WTC11 (cell line): ENCODE data around the gene PTK6. TPM values are rescaled to one million over a fixed set of nuclear protein-coding genes. Genes with fewer than 3 reads are reported as not detected.

Source experiments
- ATAC-seq: fragments of 200-7000 bp; cut with Tn5 transposase; 2 replicates; pipeline ENCODE4 v1.10.0; 2021; ENCODE audit warnings: mild to moderate bottlenecking, moderate library complexity
- CTCF ChIA-PET: fragments of 300-600 bp; sonication (Branson Sonifier 250); formaldehyde crosslinking; loops from one replicate; lab custom pipeline; 2021; ENCODE audit warnings: antibody characterized with exemption; lab: Charles Lee
- POLR2A ChIA-PET: fragments of 350-600 bp; sonication (Branson Sonifier 250); formaldehyde crosslinking; loops from one replicate; lab custom pipeline; 2021; ENCODE audit warnings: antibody characterized with exemption; lab: Charles Lee
- DNase-seq: peaks from one replicate; pipeline ENCODE4 v3.0.0; 2021; ENCODE audit warnings: low spot score
- H3K27ac Mint-ChIP-seq: 2 replicates; pipeline ENCODE4 v1.8.0; 2021; ENCODE audit warnings: mixed read lengths
- H3K27me3 Mint-ChIP-seq: 2 replicates; pipeline ENCODE4 v1.8.0; 2021; ENCODE audit warnings: low read depth, mild to moderate bottlenecking, moderate library complexity, mixed read lengths
- H3K36me3 Mint-ChIP-seq: 2 replicates; pipeline ENCODE4 v1.8.0; 2021; ENCODE audit warnings: mixed read lengths
- H3K4me1 Mint-ChIP-seq: 2 replicates; pipeline ENCODE4 v1.8.0; 2022; ENCODE audit warnings: mixed read lengths
- H3K4me3 Mint-ChIP-seq: 2 replicates; pipeline ENCODE4 v1.8.0; 2021; ENCODE audit warnings: mild to moderate bottlenecking, moderate library complexity, mixed read lengths
- H3K9me3 Mint-ChIP-seq: 2 replicates; pipeline ENCODE4 v1.8.0; 2021; ENCODE audit warnings: mixed read lengths
- AFF4 ChIP-seq: sonication (generic); formaldehyde crosslinking; IDR thresholded peaks from 2 replicates; pipeline ENCODE4 v1.8.1; 2023; ENCODE audit warnings: mild to moderate bottlenecking, missing genetic modification reagents, borderline replicate concordance
- ARID4B ChIP-seq: sonication (generic); formaldehyde crosslinking; IDR thresholded peaks from 2 replicates; pipeline ENCODE4 v1.8.0; 2023; ENCODE audit warnings: missing genetic modification reagents, mild to moderate bottlenecking, borderline replicate concordance
- ATF6 ChIP-seq: sonication (generic); formaldehyde crosslinking; IDR thresholded peaks from 2 replicates; pipeline ENCODE4 v1.8.1; 2023; ENCODE audit warnings: mild to moderate bottlenecking, missing genetic modification reagents
- E2F1 ChIP-seq: sonication (generic); formaldehyde crosslinking; IDR thresholded peaks from 2 replicates; pipeline ENCODE4 v1.8.0; 2022; ENCODE audit warnings: mild to moderate bottlenecking, missing genetic modification reagents
- ERG ChIP-seq: fragments of 250-450 bp; sonication (Bioruptor Pico); IDR thresholded peaks from 2 replicates; pipeline ENCODE4 v1.8.0; 2021; ENCODE audit warnings: mild to moderate bottlenecking
- GABPB1 ChIP-seq: sonication (generic); formaldehyde crosslinking; IDR thresholded peaks from 2 replicates; pipeline ENCODE4 v1.8.1; 2023; ENCODE audit warnings: mild to moderate bottlenecking, missing genetic modification reagents
- NFYB ChIP-seq: sonication (generic); formaldehyde crosslinking; conservative IDR thresholded peaks from 2 replicates; pipeline ENCODE4 v1.8.0; 2022; ENCODE audit warnings: low read depth, missing genetic modification reagents
- SMAD3 ChIP-seq: sonication (generic); formaldehyde crosslinking; IDR thresholded peaks from 2 replicates; pipeline ENCODE4 v1.8.0; 2022; ENCODE audit warnings: missing genetic modification reagents, mild to moderate bottlenecking, borderline replicate concordance
- ZBTB21 ChIP-seq: sonication (generic); formaldehyde crosslinking; IDR thresholded peaks from 2 replicates; pipeline ENCODE4 v1.8.1; 2023; ENCODE audit warnings: mild to moderate bottlenecking, missing genetic modification reagents, borderline replicate concordance
- ZNF121 ChIP-seq: sonication (generic); formaldehyde crosslinking; IDR thresholded peaks from 2 replicates; pipeline ENCODE4 v1.8.0; 2023; ENCODE audit warnings: missing genetic modification reagents
- ZNF219 ChIP-seq: sonication (generic); formaldehyde crosslinking; IDR thresholded peaks from 2 replicates; pipeline ENCODE4 v1.8.0; 2023; ENCODE audit warnings: missing genetic modification reagents, mild to moderate bottlenecking, borderline replicate concordance
- ZNF232 ChIP-seq: sonication (generic); formaldehyde crosslinking; IDR thresholded peaks from 2 replicates; pipeline ENCODE4 v1.8.0; 2022; ENCODE audit warnings: mild to moderate bottlenecking, missing genetic modification reagents
- total RNA-seq: library from RNA; stranded (reverse); gene quantifications from 3 replicates; pipeline ENCODE4 v1.2.3, GENCODE V29; 2021

Gene PTK6
- total RNA-seq, 1 experiment from 2014 or later: 0.22 TPM

- Mint-ChIP-seq H3K27me3 (no peaks in the 10 kb centered on the region), H3K9me3 (no peaks in the 10 kb centered on the region), H3K4me3 (no peak overlapping the region), H3K36me3 (no peaks in the 10 kb centered on the region), H3K4me1 (0 out of 2 replicates have a peak, but pooled peaks cover 2% of the 10 kb centered on the region), H3K27ac (0 out of 2 replicates have a peak overlapping the region, but pooled peaks have one; percentile 45)
- POLR2A ChIA-PET: interaction anchor here (0.6 kb wide), 1 partner anchor 28 kb away, joined by 3 read pairs; no protein-coding TSS in a partner anchor
- ATAC-seq: no peak
- CTCF ChIA-PET: interaction anchor here (0.9 to 5.0 kb wide), 13 partner anchors 10 to 437 kb away, joined by 4 to 81 read pairs (median 28); partner anchors contain the start of genes ARFRP1, HELZ2, PPDPF and SRMS
- DNase-seq: no peak
- no peak for TF ChIP-seq AFF4 (CRISPR knock-in tag)
- TF ChIP-seq E2F1 (CRISPR knock-in tag): no peak
- no peak for TF ChIP-seq ERG (CRISPR knock-in tag)
- TF ChIP-seq NFYB (CRISPR knock-in tag): no peak
- TF ChIP-seq GABPB1 (CRISPR knock-in tag): no peak
- TF ChIP-seq ATF6 (CRISPR knock-in tag): no peak
- no peak for TF ChIP-seq ZBTB21 (CRISPR knock-in tag)
- TF ChIP-seq ZNF121: no peak
- no peak for TF ChIP-seq ZNF219
- no peak for TF ChIP-seq ZNF232
- TF ChIP-seq SMAD3 (CRISPR knock-in tag): no peak
- TF ChIP-seq ARID4B: no peak
Observed at GRCh38 chr20:63536241-63536977, 767 bp downstream of the PTK6 start.
